Stomach smooth muscle (tissue), 2 donors: Measurements from ENCODE around the gene BLOC1S5.

Experiments
- H3K27ac ChIP-seq: one replicate; pipeline ENCODE4 v1.7.0; 2013; ENCODE audit warnings: mild to moderate bottlenecking, low read length, inconsistent platforms
- H3K27me3 ChIP-seq, 2 donors: one replicate each; pipeline ENCODE4 v1.7.0; 2013; ENCODE audit warnings: low read length in 2 of 2; ENCODE audit not compliant: insufficient read depth in 2 of 2, control insufficient read depth in 1 of 2
- H3K36me3 ChIP-seq, 2 donors: one replicate each; pipeline ENCODE4 v1.7.0; 2013; ENCODE audit warnings: low read length in 2 of 2; ENCODE audit not compliant: control insufficient read depth in 2 of 2, insufficient read depth in 2 of 2
- H3K4me1 ChIP-seq: one replicate; pipeline ENCODE4 v1.7.0; 2013; ENCODE audit warnings: low read length; ENCODE audit not compliant: control insufficient read depth, insufficient read depth
- H3K4me3 ChIP-seq, 2 donors: one replicate each; pipeline ENCODE4 v1.7.0; 2013; ENCODE audit warnings: low read length in 2 of 2
- H3K9ac ChIP-seq, 2 donors: one replicate each; pipeline ENCODE4 v1.7.0; 2013; ENCODE audit warnings: low read length in 2 of 2, mild to moderate bottlenecking in 1 of 2
- H3K9me3 ChIP-seq, 2 donors: one replicate each; pipeline ENCODE4 v1.7.0; 2013; ENCODE audit warnings: low read length in 2 of 2; ENCODE audit not compliant: control insufficient read depth in 2 of 2
- donor health status: healthy.
- donor health status: Pancreatic carcinoma.

The BLOC1S5 gene

GRCh38 chr6:8100159-8100854 is 36.1 kb upstream of the BLOC1S5 start:
- Histone ChIP-seq H3K27ac (no peak overlapping the region), H3K9ac (no peak overlapping the region), H3K9me3 (no peaks in the 10 kb centered on the region), H3K36me3 (peaks cover 5 to 14% of the 10 kb centered on the region in 2 donors), H3K4me1 (peaks cover 5% of the 10 kb centered on the region), H3K4me3 (no peak overlapping the region), H3K27me3 (no peaks in the 10 kb centered on the region)

GRCh38 chr6:8090650-8091049 is 26.5 kb upstream of the BLOC1S5 start:
- no peaks in the 10 kb centered on the region for H3K4me1 ChIP-seq
- no peaks in the 10 kb centered on the region for H3K27me3 ChIP-seq
- no peak overlapping the region for H3K9ac ChIP-seq
- H3K4me3 ChIP-seq: no peak overlapping the region
- H3K36me3 ChIP-seq: peaks cover 20 to 21% of the 10 kb centered on the region in 2 donors
- no peak overlapping the region for H3K27ac ChIP-seq
- H3K9me3 ChIP-seq: no peaks in the 10 kb centered on the region

GRCh38 chr6:8088886-8089285 is 24.7 kb upstream of the BLOC1S5 start:
- H3K4me3 ChIP-seq: no peak overlapping the region
- no peak overlapping the region for H3K9ac ChIP-seq
- H3K4me1 ChIP-seq: no peaks in the 10 kb centered on the region
- no peaks in the 10 kb centered on the region for H3K9me3 ChIP-seq
- no peaks in the 10 kb centered on the region for H3K27me3 ChIP-seq
- H3K36me3 ChIP-seq: peaks cover 18 to 19% of the 10 kb centered on the region in 2 donors
- H3K27ac ChIP-seq: no peak overlapping the region

- Histone ChIP-seq H3K4me3 (no peak overlapping the region), H3K27ac (no peak overlapping the region), H3K4me1 (no peaks in the 10 kb centered on the region), H3K9ac (no peak overlapping the region), H3K9me3 (no peaks in the 10 kb centered on the region), H3K36me3 (peaks cover 18% of the 10 kb centered on the region in 2 donors), H3K27me3 (no peaks in the 10 kb centered on the region)
These were observed 23.9 kb upstream of the BLOC1S5 start for GRCh38 chr6:8087870-8088754.

- H3K4me1 ChIP-seq: no peaks in the 10 kb centered on the region
- H3K27me3 ChIP-seq: no peaks in the 10 kb centered on the region
- peaks cover 18% of the 10 kb centered on the region in 2 donors for H3K36me3 ChIP-seq
These were observed 22.6 kb upstream of the BLOC1S5 start for GRCh38 chr6:8086755-8087306.

GRCh38 chr6:8085053-8085511 is 20.9 kb upstream of the BLOC1S5 start:
- Histone ChIP-seq H3K4me3 (no peak overlapping the region), H3K27me3 (no peaks in the 10 kb centered on the region), H3K36me3 (peaks cover 8 to 18% of the 10 kb centered on the region in 2 donors), H3K9ac (no peak overlapping the region), H3K4me1 (no peaks in the 10 kb centered on the region), H3K9me3 (no peaks in the 10 kb centered on the region), H3K27ac (no peak overlapping the region)

More at GRCh38 chr6:8086755-8087306, 22.6 kb upstream of the BLOC1S5 start:
- no peak overlapping the region for H3K27ac ChIP-seq
- H3K9ac ChIP-seq: no peak overlapping the region
- no peak overlapping the region for H3K4me3 ChIP-seq
- no peaks in the 10 kb centered on the region for H3K9me3 ChIP-seq

- peaks cover 8 to 16% of the 10 kb centered on the region in 2 donors for H3K36me3 ChIP-seq
- no peaks in the 10 kb centered on the region for H3K9me3 ChIP-seq
- H3K27me3 ChIP-seq: no peaks in the 10 kb centered on the region
- no peak overlapping the region for H3K9ac ChIP-seq
- no peaks in the 10 kb centered on the region for H3K4me1 ChIP-seq
- no peak overlapping the region for H3K4me3 ChIP-seq
- no peak overlapping the region for H3K27ac ChIP-seq
These were observed 20.4 kb upstream of the BLOC1S5 start for GRCh38 chr6:8084586-8084985.

GRCh38 chr6:8082954-8083858 is 19.0 kb upstream of the BLOC1S5 start:
- Histone ChIP-seq H3K27ac (no peak overlapping the region), H3K9ac (no peak overlapping the region), H3K4me1 (no peaks in the 10 kb centered on the region), H3K4me3 (no peak overlapping the region), H3K27me3 (no peaks in the 10 kb centered on the region), H3K9me3 (no peaks in the 10 kb centered on the region), H3K36me3 (peaks cover 6 to 7% of the 10 kb centered on the region in 2 donors)

- H3K27ac ChIP-seq: no peak overlapping the region
- H3K36me3 ChIP-seq: peaks cover under 1 to 5% of the 10 kb centered on the region in 2 donors
- H3K9ac ChIP-seq: no peak overlapping the region
- no peaks in the 10 kb centered on the region for H3K4me1 ChIP-seq
- H3K27me3 ChIP-seq: no peaks in the 10 kb centered on the region
- no peaks in the 10 kb centered on the region for H3K9me3 ChIP-seq
- no peak overlapping the region for H3K4me3 ChIP-seq
These were observed 18.4 kb upstream of the BLOC1S5 start for GRCh38 chr6:8082572-8082953.
